M059J (cell line): ENCODE measurements around the gene PCDHGC3. TPM values are rescaled to one million over a fixed set of nuclear protein-coding genes. Genes with fewer than 3 reads are reported as not detected.
A peak's percentile ranks its signal among the peaks of the same experiment; 100 is the strongest.

Experiments
- DNase-seq: peaks from one replicate; pipeline ENCODE4 v3.0.0-alpha.2; 2012; ENCODE audit warnings: low read depth
- total RNA-seq: library from RNA; depleted of rRNA; stranded (reverse); fragments of >200 nt; shearing (Covaris generic); gene quantifications from 2 replicates; pipeline ENCODE4 v1.2.3, GENCODE V29; 2014; rRNA removed

Gene PCDHGC3
- total RNA-seq, 1 experiment from 2014 or later, result 88.4 TPM

DNA sequence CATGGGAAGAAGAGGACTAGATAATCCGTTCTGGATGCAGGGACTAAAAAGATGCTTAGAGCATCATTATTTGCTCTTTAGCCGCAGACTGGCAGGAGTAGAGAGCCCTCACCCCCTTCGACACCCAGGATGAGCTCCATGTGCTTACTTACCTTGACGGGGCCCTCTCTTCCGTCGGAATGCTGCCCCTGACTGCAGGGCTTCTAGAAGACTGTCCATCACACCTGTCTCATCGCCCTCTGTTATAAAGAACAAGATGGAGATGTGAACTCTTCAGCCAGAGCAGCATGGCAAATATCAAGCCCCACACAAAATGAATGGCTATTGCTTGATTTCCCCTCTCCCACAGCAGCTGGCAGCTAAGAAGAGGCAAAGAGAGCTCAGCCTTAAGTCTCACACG lies 48.2 kb downstream of the PCDHGC3 start:
- DNase-seq, result no peak

DNA sequence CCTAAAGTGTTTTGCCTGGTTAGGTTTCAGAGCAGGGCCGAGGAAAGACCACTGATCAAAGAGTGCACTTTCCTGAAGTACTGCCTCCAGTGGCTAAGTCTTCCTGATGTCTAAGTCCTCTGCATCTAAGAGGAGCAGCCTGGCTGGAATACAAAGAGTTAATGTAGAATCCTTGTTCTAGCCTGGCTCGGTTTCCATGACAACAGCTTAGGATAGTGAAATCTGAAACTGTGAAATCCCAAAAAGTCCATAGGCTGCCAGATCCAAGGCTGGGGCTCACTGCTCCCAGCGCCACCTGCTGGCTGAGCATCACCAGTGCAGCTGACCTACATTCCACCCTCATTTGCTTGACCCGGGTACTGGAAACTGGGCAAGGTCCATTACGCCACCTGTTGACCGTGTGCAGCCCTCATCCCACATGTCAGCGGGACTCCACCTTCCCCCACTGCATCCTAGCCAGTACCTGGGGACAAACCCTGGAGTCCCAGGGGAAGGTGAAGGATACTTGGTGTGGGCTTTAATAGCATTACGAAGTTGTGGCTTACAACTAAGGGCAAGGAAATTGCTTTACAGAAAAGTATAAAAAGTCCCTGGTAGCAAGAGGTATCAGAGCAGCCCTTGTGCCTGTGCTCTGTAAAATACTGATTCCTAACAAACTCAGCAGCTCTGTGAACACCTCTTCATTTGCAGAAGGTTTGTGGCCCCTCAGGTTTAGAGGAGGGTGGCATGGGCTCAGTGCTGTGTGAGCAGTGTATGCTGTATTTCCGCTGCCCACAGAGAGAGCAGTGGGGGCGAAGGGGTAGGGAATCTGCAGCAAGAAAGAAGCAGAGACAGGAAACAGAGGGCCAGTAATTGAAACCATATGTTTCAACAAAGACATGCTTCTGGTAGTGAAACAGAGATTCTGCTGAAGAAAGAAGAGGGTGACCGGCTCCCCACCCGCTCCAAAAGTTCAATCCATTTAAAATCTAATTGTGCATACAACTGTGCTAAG lies 49.1 kb downstream of the PCDHGC3 start:
- peak; percentile 94 for DNase-seq

DNA sequence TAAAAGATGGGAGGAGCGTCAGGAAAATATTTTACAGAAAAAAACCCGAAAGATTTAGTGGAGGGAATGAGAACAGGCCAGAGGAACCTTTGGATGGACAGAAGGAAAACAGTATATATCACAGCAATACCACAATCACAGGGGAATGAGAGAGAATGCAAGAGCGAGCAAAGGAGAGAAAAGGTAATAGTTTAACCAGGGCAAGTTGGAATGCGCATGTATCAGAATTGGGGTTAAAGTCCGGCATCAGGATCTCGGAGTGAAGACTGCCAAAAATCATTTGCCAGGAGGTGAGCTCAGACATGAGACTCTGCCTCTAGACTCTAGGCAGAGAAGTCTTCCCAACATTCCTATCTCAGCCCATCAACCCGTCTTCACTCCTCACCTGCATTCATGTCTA lies 49.9 kb downstream of the PCDHGC3 start:
- no peak for DNase-seq

DNA sequence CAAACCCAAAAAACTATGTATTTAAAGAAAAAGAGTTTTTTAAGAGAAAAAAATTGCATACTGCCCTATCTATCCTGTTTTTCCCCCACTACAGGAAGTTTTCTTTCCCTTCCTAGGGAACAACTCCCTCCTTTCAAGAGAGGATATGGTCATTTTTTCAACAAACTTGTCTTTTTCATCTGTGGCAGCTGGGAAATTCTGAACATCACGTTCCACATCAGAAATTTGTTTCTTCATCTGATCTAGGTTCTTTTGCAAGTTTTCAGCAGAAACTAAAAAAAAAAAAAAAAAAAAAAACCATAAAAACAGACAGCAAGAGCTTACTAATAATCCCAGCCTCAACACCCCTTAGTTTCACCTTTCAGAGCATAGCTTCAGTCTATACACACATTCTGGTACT lies 51.7 kb downstream of the PCDHGC3 start:
- DNase-seq, result no peak

Other genes with a start within 250 kb of the PCDHGC3 start
- 0.17 TPM in 1 of 2 replicates, not detected in the other for gene PCDHB15, start 230.6 kb upstream of the PCDHGC3 start, total RNA-seq
- 0.05 TPM in 1 of 2 replicates, not detected in the other for gene SLC25A2, start 171.9 kb upstream of the PCDHGC3 start, total RNA-seq
- 52.8 and 84.2 TPM in 2 replicates for gene TAF7, start 155.2 kb upstream of the PCDHGC3 start, total RNA-seq
- gene PCDHGA1, start 145.5 kb upstream of the PCDHGC3 start, total RNA-seq, result 0.71 and 0.89 TPM in 2 replicates
- gene PCDHGA2, start 137.2 kb upstream of the PCDHGC3 start, total RNA-seq, result 0.22 and 0.32 TPM in 2 replicates
- 0.49 TPM in 1 of 2 replicates, not detected in the other for gene PCDHGA3, start 132.1 kb upstream of the PCDHGC3 start, total RNA-seq
- 3.3 and 4.9 TPM in 2 replicates for gene PCDHGB1, start 125.9 kb upstream of the PCDHGC3 start, total RNA-seq
- 0.17 and 0.91 TPM in 2 replicates for gene PCDHGA4, start 120.9 kb upstream of the PCDHGC3 start, total RNA-seq
- gene PCDHGB2, start 116.0 kb upstream of the PCDHGC3 start, total RNA-seq, result 0.25 and 0.57 TPM in 2 replicates
- gene PCDHGA5, start 111.8 kb upstream of the PCDHGC3 start, total RNA-seq, result 0.02 and 0.10 TPM in 2 replicates
- gene PCDHGB3, start 105.7 kb upstream of the PCDHGC3 start, total RNA-seq, result 0.49 and 0.54 TPM in 2 replicates
- 0.07 and 1.1 TPM in 2 replicates for gene PCDHGA6, start 102.1 kb upstream of the PCDHGC3 start, total RNA-seq
- 0.17 TPM in 1 of 2 replicates, not detected in the other for gene PCDHGA7, start 93.2 kb upstream of the PCDHGC3 start, total RNA-seq
- gene PCDHGB4, start 88.3 kb upstream of the PCDHGC3 start, total RNA-seq, result not detected in 2 replicates
- gene PCDHGA8, start 83.3 kb upstream of the PCDHGC3 start, total RNA-seq, result 0.07 TPM in 1 of 2 replicates, not detected in the other
- gene PCDHGB5, start 78.0 kb upstream of the PCDHGC3 start, total RNA-seq, result not detected in 2 replicates
- gene PCDHGA9, start 73.2 kb upstream of the PCDHGC3 start, total RNA-seq, result 0.02 and 0.17 TPM in 2 replicates
- gene PCDHGB6, start 67.9 kb upstream of the PCDHGC3 start, total RNA-seq, result 0.02 TPM in 1 of 2 replicates, not detected in the other
- 0.71 and 0.89 TPM in 2 replicates for gene PCDHGA10, start 63.0 kb upstream of the PCDHGC3 start, total RNA-seq
- gene PCDHGB7, start 58.3 kb upstream of the PCDHGC3 start, total RNA-seq, result 7.1 and 7.7 TPM in 2 replicates
- 0.05 TPM in 1 of 2 replicates, not detected in the other for gene PCDHGA11, start 54.9 kb upstream of the PCDHGC3 start, total RNA-seq
- gene PCDHGA12, start 45.5 kb upstream of the PCDHGC3 start, total RNA-seq, result 0.39 TPM in 1 of 2 replicates, not detected in the other
- 0.25 and 0.69 TPM in 2 replicates for gene PCDHGC4, start 9.1 kb downstream of the PCDHGC3 start, total RNA-seq
- 2.0 and 2.2 TPM in 2 replicates for gene PCDHGC5, start 13.1 kb downstream of the PCDHGC3 start, total RNA-seq
- gene DIAPH1, start 143.0 kb downstream of the PCDHGC3 start, total RNA-seq, result 32.8 and 77.0 TPM in 2 replicates
- 78.2 and 88.4 TPM in 2 replicates for gene HDAC3, start 160.9 kb downstream of the PCDHGC3 start, total RNA-seq
- 8.3 and 9.0 TPM in 2 replicates for gene RELL2, start 161.0 kb downstream of the PCDHGC3 start, total RNA-seq
- gene FCHSD1, start 175.5 kb downstream of the PCDHGC3 start, total RNA-seq, result 11.0 and 18.5 TPM in 2 replicates
- 2.5 and 5.5 TPM in 2 replicates for gene ARAP3, start 206.3 kb downstream of the PCDHGC3 start, total RNA-seq